ENCODE measurements around the gene SLC17A9. TPM values are rescaled to one million over a fixed set of nuclear protein-coding genes. Genes with fewer than 3 reads are reported as not detected.
A peak's percentile ranks its signal among the peaks of the same experiment; 100 is the strongest.

The SLC17A9 gene
- total and polyA plus RNA-seq, 2 experiments from 2014 or later = 11.1 to 23.2 TPM

- H3K9me2 ChIP-seq (ENCODE audit: insufficient read depth) = no peaks in the 10 kb centered on the region
- in situ Hi-C loops (cut with MboI) = no loop called here
- no peaks in the 10 kb centered on the region for H3K27me3 ChIP-seq (replicated peaks; ENCODE audit: insufficient read depth)
- H4K20me1 ChIP-seq (ENCODE audit: insufficient read depth) = no peaks in the 10 kb centered on the region
- peak within 1 kb of the TSS; percentile 88 for H3K4me2 ChIP-seq (ENCODE audit: unreplicated experiment)
- H3K9ac ChIP-seq = peak within 1 kb of the TSS; percentile 99
- peak within 1 kb of the TSS; percentile 97 for H3K27ac ChIP-seq
- peak within 1 kb of the TSS; percentile 98 for H3K4me3 ChIP-seq
- no peaks in the 10 kb centered on the region; the same call in 1 of the 2 replicates for H3K36me3 ChIP-seq (ENCODE audit: low read depth)
- DNase-seq = peak; percentile 86
- peaks cover 28% of the 10 kb centered on the region for H3F3A ChIP-seq (ENCODE audit: insufficient read depth)
- no peaks in the 10 kb centered on the region for H3K9me3 ChIP-seq (ENCODE audit: low read depth)
- WGBS, 2 experiments (ENCODE audit: low coverage in 1 of 2, low lambda C conversion rate in 2 of 2, missing lambda C conversion rate in 2 of 2) = 0 to 1% methylated on average over 33 to 67 of the region's 79 CpGs
- TF ChIP-seq EZH2phosphoT487 (IDR thresholded peaks at IDR 0.05; ENCODE audit: insufficient read depth, low read depth) (no peak), EZH2 (IDR thresholded peaks at IDR 0.05; ENCODE audit: insufficient read depth, poor library complexity, severe bottlenecking) (no peak)
- H3K4me1 ChIP-seq (ENCODE audit: insufficient read depth) = peaks cover 21% of the 10 kb centered on the region
- H3K79me2 ChIP-seq (ENCODE audit: insufficient read depth) = peaks cover 93% of the 10 kb centered on the region
- peak within 1 kb of the TSS; percentile 85 for H2AFZ ChIP-seq
Measured at GRCh38 chr20:62938105-62938888, 14.2 kb upstream of the SLC17A9 start, which contains the start of gene GID8. GID8 (plus strand) TSS chr20:62938147; CDS start chr20:62941503, 3,356 bp downstream.

DNA sequence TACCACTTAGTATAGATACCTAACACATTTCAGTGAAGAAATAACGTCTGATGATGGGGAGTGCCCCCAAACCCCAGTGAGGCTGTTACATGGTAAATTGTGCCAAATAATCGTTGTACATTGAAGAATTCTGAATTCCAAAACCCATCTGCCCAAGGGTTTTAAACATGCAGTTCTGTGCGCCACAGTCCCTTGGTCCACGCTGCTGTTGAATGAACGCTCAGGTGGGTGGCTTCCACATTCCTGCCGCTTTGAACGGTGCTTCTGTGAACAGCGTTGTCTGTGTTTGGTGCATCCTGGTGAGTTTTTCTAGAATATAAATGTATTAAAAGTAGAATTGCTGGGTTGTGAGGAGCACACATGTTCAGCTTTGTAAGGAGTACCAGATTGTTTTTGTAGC lies 11.6 kb upstream of the SLC17A9 start:
- H3K36me3 ChIP-seq (ENCODE audit: low read depth) = peaks cover 16% of the 10 kb centered on the region
- no peak overlapping the region for H3K9ac ChIP-seq
- DNase-seq = no peak

DNA sequence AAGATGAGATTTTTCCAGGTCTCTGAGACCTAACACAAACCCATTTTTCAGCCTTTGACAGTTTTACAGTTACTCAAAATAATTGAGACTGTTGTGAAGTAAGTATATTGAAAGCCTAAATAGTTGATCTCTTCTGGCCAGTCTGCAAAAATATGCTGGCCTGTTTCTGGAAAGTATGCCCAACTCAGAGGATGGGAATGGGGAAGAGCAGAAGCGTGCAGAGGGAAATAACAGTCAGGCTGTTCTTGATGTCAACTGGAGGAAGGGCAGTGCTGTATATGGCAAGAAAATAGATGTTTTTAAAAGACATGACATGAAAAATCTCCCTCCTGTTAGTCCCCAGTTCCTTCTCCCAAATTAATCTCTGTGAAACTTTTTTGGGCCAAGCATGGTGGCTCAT lies 10.7 kb upstream of the SLC17A9 start:
- peaks cover 93% of the 10 kb centered on the region for H3K79me2 ChIP-seq (ENCODE audit: insufficient read depth)
- H4K20me1 ChIP-seq (ENCODE audit: insufficient read depth) = no peaks in the 10 kb centered on the region
- H3K36me3 ChIP-seq (ENCODE audit: low read depth) = peaks cover 23% of the 10 kb centered on the region
- peaks cover 14% of the 10 kb centered on the region for H3F3A ChIP-seq (ENCODE audit: insufficient read depth)
- peaks cover 9% of the 10 kb centered on the region; the same call in 1 of the 2 replicates for H3K4me1 ChIP-seq (ENCODE audit: insufficient read depth)
- no peaks in the 10 kb centered on the region for H3K9me3 ChIP-seq (ENCODE audit: low read depth)
- H3K27ac ChIP-seq = no peak overlapping the region
- no peaks in the 10 kb centered on the region for H3K9me2 ChIP-seq (ENCODE audit: insufficient read depth)
- no peak overlapping the region for H3K9ac ChIP-seq
- in situ Hi-C loops (cut with MboI) = no loop called here
- H3K27me3 ChIP-seq (replicated peaks; ENCODE audit: insufficient read depth) = no peaks in the 10 kb centered on the region
- no peak for TF ChIP-seq EZH2 (IDR thresholded peaks at IDR 0.05; ENCODE audit: insufficient read depth, poor library complexity, severe bottlenecking)
- TF ChIP-seq EZH2phosphoT487 (IDR thresholded peaks at IDR 0.05; ENCODE audit: insufficient read depth, low read depth) = no peak
- DNase-seq = peak; percentile 37
- no peak overlapping the region for H3K4me3 ChIP-seq
- 87 to 97% methylated on average over 1 of the region's 1 CpG for WGBS, 2 experiments (ENCODE audit: low coverage in 1 of 2, low lambda C conversion rate in 2 of 2, missing lambda C conversion rate in 2 of 2)
- no peak overlapping the region for H2AFZ ChIP-seq
- no peak overlapping the region for H3K4me2 ChIP-seq (ENCODE audit: unreplicated experiment)

More for the DNA sequence above, 11.6 kb upstream of the SLC17A9 start:
- H3K4me3 ChIP-seq = no peak overlapping the region
- peaks cover 93% of the 10 kb centered on the region for H3K79me2 ChIP-seq (ENCODE audit: insufficient read depth)
- TF ChIP-seq EZH2 (IDR thresholded peaks at IDR 0.05; ENCODE audit: insufficient read depth, poor library complexity, severe bottlenecking) (no peak), EZH2phosphoT487 (IDR thresholded peaks at IDR 0.05; ENCODE audit: insufficient read depth, low read depth) (no peak)
- peaks cover 23% of the 10 kb centered on the region for H3F3A ChIP-seq (ENCODE audit: insufficient read depth)
- no peaks in the 10 kb centered on the region for H3K9me2 ChIP-seq (ENCODE audit: insufficient read depth)
- peaks cover 14% of the 10 kb centered on the region for H3K4me1 ChIP-seq (ENCODE audit: insufficient read depth)
- no peaks in the 10 kb centered on the region for H4K20me1 ChIP-seq (ENCODE audit: insufficient read depth)
- H3K27me3 ChIP-seq (replicated peaks; ENCODE audit: insufficient read depth) = no peaks in the 10 kb centered on the region
- in situ Hi-C loops (cut with MboI) = no loop called here
- H3K9me3 ChIP-seq (ENCODE audit: low read depth) = no peaks in the 10 kb centered on the region
- H3K27ac ChIP-seq = no peak overlapping the region
- 77 to 81% methylated on average over 8 of the region's 8 CpGs for WGBS, 2 experiments (ENCODE audit: low coverage in 1 of 2, low lambda C conversion rate in 2 of 2, missing lambda C conversion rate in 2 of 2)
- H2AFZ ChIP-seq = no peak overlapping the region
- H3K4me2 ChIP-seq (ENCODE audit: unreplicated experiment) = no peak overlapping the region

GRCh38 chr20:62942456-62942855 lies 10.1 kb upstream of the SLC17A9 start:
- Histone ChIP-seq H3K4me1 (ENCODE audit: insufficient read depth) (peaks cover 9% of the 10 kb centered on the region; the same call in 1 of the 2 replicates), H3K27me3 (replicated peaks; ENCODE audit: insufficient read depth) (no peaks in the 10 kb centered on the region), H3K79me2 (ENCODE audit: insufficient read depth) (peaks cover 93% of the 10 kb centered on the region), H3K9me2 (ENCODE audit: insufficient read depth) (no peaks in the 10 kb centered on the region), H4K20me1 (ENCODE audit: insufficient read depth) (no peaks in the 10 kb centered on the region), H3K9me3 (ENCODE audit: low read depth) (no peaks in the 10 kb centered on the region), H3K27ac (no peak overlapping the region), H2AFZ (no peak overlapping the region), H3F3A (ENCODE audit: insufficient read depth) (peaks cover 13% of the 10 kb centered on the region), H3K4me3 (no peak overlapping the region), H3K9ac (no peak overlapping the region), H3K4me2 (ENCODE audit: unreplicated experiment) (no peak overlapping the region), H3K36me3 (ENCODE audit: low read depth) (peaks cover 27% of the 10 kb centered on the region)
- WGBS, 2 experiments (ENCODE audit: low coverage in 1 of 2, low lambda C conversion rate in 2 of 2, missing lambda C conversion rate in 2 of 2) = 97 to 98% methylated on average over 2 of the region's 2 CpGs
- DNase-seq = no peak
- in situ Hi-C loops (cut with MboI) = no loop called here
- TF ChIP-seq EZH2phosphoT487 (IDR thresholded peaks at IDR 0.05; ENCODE audit: insufficient read depth, low read depth) (no peak), EZH2 (IDR thresholded peaks at IDR 0.05; ENCODE audit: insufficient read depth, poor library complexity, severe bottlenecking) (no peak)
